ENCODE data around the gene SUN1.

The SUN1 gene

GRCh38 chr7:849145-849544 is 16.9 kb downstream of the SUN1 start:
- TF ChIP-seq, protein P1, sequence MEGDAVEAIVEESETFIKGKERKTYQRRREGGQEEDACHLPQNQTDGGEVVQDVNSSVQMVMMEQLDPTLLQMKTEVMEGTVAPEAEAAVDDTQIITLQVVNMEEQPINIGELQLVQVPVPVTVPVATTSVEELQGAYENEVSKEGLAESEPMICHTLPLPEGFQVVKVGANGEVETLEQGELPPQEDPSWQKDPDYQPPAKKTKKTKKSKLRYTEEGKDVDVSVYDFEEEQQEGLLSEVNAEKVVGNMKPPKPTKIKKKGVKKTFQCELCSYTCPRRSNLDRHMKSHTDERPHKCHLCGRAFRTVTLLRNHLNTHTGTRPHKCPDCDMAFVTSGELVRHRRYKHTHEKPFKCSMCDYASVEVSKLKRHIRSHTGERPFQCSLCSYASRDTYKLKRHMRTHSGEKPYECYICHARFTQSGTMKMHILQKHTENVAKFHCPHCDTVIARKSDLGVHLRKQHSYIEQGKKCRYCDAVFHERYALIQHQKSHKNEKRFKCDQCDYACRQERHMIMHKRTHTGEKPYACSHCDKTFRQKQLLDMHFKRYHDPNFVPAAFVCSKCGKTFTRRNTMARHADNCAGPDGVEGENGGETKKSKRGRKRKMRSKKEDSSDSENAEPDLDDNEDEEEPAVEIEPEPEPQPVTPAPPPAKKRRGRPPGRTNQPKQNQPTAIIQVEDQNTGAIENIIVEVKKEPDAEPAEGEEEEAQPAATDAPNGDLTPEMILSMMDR (IDR thresholded peaks at IDR 0.05), result no peak
- H3K36me3 ChIP-seq, result peaks cover 66 to 86% (median 74%) of the 10 kb centered on the region in 3 donors
- H3K4me3 ChIP-seq, result no peak overlapping the region
- peaks cover 0 to 4% (median 0%) of the 10 kb centered on the region in 4 donors for H3K4me1 ChIP-seq
- intact Hi-C loops (cut with DNase I; ENCODE audit: low total_unique reads), result no loop called here
- no peaks in the 10 kb centered on the region for H3K27me3 ChIP-seq
- no peak overlapping the region for H3K27ac ChIP-seq
- no peaks in the 10 kb centered on the region for H3K9me3 ChIP-seq
- no peak for DNase-seq

DNA sequence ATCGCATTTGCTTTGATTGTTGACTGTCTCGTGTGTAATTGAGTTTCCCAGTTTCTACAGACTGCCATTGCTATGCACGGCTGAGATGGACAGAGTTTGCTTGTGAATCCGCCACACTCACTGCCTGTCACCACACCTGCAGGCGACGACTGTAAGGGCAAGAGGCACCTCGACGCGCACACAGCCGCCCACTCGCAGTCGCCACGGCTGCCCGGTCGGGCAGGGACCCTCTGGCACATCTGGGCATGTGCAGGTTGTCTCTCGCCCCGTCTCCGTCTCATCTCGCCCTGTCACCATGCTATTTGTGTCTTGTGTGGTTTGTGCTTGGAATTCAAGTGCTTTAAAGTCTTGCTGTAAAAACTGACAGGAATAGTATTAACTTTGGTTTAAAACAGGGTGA is 17.5 kb downstream of the SUN1 start:
- intact Hi-C loops (cut with DNase I; ENCODE audit: low total_unique reads), result no loop called here
- Histone ChIP-seq H3K4me3 (no peak overlapping the region), H3K27me3 (no peaks in the 10 kb centered on the region), H3K4me1 (no peaks in the 10 kb centered on the region), H3K27ac (no peak overlapping the region), H3K36me3 (peaks cover 66 to 86% (median 74%) of the 10 kb centered on the region in 3 donors), H3K9me3 (no peaks in the 10 kb centered on the region)
- DNase-seq, result no peak
- TF ChIP-seq, protein P1 (IDR thresholded peaks at IDR 0.05), result no peak

DNA sequence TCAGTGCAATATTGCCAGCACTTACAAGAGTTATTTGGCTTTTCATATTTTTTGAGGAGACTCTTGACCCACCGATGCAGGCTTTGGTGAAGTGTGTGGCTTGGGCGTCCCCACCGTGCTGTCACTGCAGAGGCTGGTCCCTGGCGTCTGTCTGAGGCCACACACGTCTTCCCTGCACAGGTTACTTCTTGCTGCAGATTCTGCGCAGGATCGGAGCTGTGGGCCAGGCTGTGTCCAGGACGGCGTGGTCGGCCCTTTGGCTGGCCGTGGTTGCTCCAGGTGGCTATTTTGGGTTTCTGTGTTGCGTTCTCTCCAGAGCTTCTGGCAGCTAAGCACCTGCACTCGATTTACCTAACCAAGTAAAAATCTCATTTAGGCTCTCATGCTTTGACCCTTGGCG is 18.9 kb downstream of the SUN1 start:
- Histone ChIP-seq H3K9me3 (no peaks in the 10 kb centered on the region), H3K36me3 (peaks cover 69 to 86% (median 78%) of the 10 kb centered on the region in 3 donors), H3K4me1 (no peaks in the 10 kb centered on the region), H3K27ac (no peak overlapping the region), H3K27me3 (no peaks in the 10 kb centered on the region), H3K4me3 (no peak overlapping the region)
- intact Hi-C loops (cut with DNase I; ENCODE audit: low total_unique reads), result no loop called here
- DNase-seq, result no peak
- TF ChIP-seq, protein P1 (IDR thresholded peaks at IDR 0.05), result no peak

- no peaks in the 10 kb centered on the region for H3K4me1 ChIP-seq
- H3K27ac ChIP-seq, result no peak overlapping the region
- intact Hi-C loops (cut with DNase I; ENCODE audit: low total_unique reads), result no loop called here
- TF ChIP-seq, protein P1 (IDR thresholded peaks at IDR 0.05), result no peak
- H3K4me3 ChIP-seq, result no peak overlapping the region
- DNase-seq, result no peak
- no peaks in the 10 kb centered on the region for H3K9me3 ChIP-seq
- H3K27me3 ChIP-seq, result no peaks in the 10 kb centered on the region
- peaks cover 93 to 100% (median 97%) of the 10 kb centered on the region in 3 donors for H3K36me3 ChIP-seq
Measured at GRCh38 chr7:853366-854117, 21.3 kb downstream of the SUN1 start.

DNA sequence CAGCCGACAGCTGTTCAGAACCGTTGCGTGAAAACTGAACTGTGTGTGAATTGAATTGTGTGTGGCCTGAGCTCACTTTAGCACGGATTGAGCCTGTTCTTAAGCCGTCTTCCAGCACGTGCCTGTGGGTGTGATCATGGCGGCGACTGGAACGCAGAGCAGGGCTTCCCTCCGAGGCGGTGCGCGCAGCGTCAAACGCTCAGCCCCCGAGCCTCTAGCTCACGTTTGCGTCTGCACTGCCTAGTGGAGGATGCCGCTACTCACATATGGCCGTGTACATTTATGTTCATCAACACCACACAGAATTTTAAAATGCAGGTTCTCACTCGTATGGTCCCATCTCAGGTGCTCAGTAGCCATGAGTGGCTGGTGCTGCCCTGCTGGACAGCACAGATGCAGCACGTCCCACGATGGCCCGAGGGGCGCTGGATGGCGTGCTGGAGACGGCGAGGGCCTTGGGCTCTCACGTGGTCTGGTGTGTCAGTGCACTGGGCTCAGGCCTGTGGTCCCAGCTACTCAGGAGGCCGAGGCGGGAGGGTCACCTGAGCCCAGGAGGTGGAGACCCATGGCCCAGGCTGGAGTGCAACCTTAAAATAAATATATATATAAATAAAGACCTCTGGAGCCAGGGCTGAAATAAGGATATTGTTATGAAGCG is 22.0 kb downstream of the SUN1 start:
- H3K36me3 ChIP-seq, result peaks cover 97 to 100% (median 98%) of the 10 kb centered on the region in 3 donors
- no peak for DNase-seq
- intact Hi-C loops (cut with DNase I; ENCODE audit: low total_unique reads), result no loop called here

More for the DNA sequence above, 22.0 kb downstream of the SUN1 start:
- Histone ChIP-seq H3K4me3 (no peak overlapping the region), H3K27ac (no peak overlapping the region), H3K27me3 (no peaks in the 10 kb centered on the region), H3K4me1 (no peaks in the 10 kb centered on the region), H3K9me3 (no peaks in the 10 kb centered on the region)
- TF ChIP-seq, protein P1 (IDR thresholded peaks at IDR 0.05), result no peak
